ENCODE results near the gene QSOX2.
"Not testable (repeated sequence)": the region's sequence is repeated elsewhere in the genome, so short reads cannot be mapped to it uniquely, and the experiment has no call there.

The QSOX2 gene

DNA sequence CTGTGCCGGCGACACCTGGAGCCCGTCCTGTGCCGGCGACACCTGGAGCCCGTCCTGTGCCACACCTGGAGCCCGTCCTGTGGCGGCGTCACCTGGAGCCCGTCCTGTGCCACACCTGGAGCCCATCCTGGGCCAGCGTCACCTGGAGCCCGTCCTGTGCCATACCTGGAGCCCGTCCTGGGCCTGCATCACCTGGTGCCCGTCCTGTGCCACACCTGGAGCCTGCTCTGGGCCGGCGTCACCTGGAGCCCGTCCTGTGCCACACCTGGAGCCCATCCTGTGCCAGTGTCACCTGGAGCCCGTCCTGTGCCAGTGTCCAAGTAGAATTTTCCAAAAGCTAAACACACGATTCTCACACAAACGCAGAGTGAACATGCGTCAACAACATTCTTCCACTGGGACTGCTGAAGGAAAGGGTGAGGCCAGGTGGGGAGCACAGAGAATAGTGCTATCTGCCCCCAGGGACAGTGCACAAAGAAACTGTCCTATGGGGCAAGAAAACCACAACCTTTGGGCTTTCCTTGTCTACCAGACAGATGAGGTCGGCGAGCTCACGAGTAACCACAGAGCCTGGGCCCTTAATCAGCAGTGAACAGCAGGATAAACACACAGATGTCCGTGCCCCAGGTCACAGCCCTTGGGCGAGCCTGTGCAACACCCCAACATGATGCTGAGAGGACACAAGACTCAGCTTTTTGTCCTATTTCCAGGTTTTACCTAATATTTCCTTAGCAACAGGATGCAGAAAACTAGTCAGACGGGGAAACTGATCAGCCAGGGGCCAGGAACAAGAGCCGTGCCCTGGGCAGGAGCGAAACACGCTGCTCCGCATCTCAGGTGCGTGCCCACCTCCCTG lies 7.9 kb downstream of the QSOX2 start:
- Histone ChIP-seq H3K9ac (ENCODE audit: low read depth in 1 of 2, low read length in 2 of 2) (no peak overlapping the region), H3K27ac (ENCODE audit: low read depth in 2 of 2, low read length in 2 of 2) (no peak overlapping the region), H3K27me3 (ENCODE audit: control insufficient read depth in 2 of 2, insufficient read depth in 2 of 2, low read length in 2 of 2) (no peaks in the 10 kb centered on the region), H3K4me1 (ENCODE audit: control insufficient read depth in 2 of 2, insufficient read depth in 2 of 2, low read length in 2 of 2) (peaks cover 6 to 12% of the 10 kb centered on the region in 2 donors), H3K4me3 (ENCODE audit: low read length in 2 of 2) (no peak overlapping the region), H3K36me3 (ENCODE audit: control insufficient read depth in 2 of 2, insufficient read depth in 2 of 2, low read length in 2 of 2) (peaks cover 8 to 14% of the 10 kb centered on the region in 2 donors), H3K9me3 (ENCODE audit: control insufficient read depth in 2 of 2, low read length in 2 of 2) (no peaks in the 10 kb centered on the region)

DNA sequence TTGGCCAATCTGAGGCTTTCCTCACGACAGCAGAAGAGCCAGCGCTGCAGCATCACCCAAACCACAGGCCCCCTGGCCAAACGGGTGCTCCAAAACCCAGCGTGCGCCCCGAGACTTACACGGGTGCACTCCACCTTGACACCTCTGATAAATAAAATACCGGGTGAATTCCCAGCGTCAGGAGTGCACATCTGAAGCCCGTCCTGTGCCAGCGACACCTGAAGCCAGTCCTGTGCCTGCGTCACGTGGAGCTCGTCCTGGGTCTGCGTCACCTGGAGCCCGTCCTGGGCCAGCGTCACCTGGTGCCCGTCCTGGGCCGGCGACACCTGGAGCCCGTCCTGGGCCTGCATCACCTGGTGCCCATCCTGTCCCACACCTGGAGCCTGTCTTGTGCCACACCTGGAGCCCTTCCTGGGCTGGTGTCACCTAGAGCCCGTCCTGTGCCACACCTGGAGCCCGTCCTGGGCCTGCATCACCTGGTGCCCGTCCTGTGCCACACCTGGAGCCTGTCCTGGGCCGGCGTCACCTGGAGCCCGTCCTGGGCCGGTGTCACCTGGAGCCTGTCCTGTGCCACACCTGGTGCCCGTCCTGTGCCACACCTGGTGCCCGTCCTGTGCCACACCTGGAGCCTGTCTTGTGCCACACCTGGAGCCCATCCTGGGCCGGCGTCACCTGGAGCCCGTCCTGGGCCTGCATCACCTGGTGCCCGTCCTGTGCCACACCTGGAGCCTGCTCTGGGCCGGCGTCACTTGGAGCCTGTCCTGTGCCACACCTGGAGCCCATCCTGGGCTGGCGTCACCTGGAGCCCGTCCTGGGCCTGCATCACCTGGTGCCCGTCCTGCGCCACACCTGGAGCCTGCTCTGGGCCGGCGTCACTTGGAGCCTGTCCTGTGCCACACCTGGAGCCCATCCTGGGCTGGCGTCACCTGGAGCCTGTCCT lies 8.9 kb downstream of the QSOX2 start:
- peaks cover 6 to 12% of the 10 kb centered on the region in 2 donors for H3K4me1 ChIP-seq (ENCODE audit: control insufficient read depth in 2 of 2, insufficient read depth in 2 of 2, low read length in 2 of 2)
- not testable (repeated sequence) for H3K27me3 ChIP-seq (ENCODE audit: control insufficient read depth in 2 of 2, insufficient read depth in 2 of 2, low read length in 2 of 2); H3K9me3 ChIP-seq (ENCODE audit: control insufficient read depth in 2 of 2, low read length in 2 of 2); H3K4me3 ChIP-seq (ENCODE audit: low read length in 2 of 2); H3K27ac ChIP-seq (ENCODE audit: low read depth in 2 of 2, low read length in 2 of 2); H3K9ac ChIP-seq (ENCODE audit: low read depth in 1 of 2, low read length in 2 of 2)
- peaks cover 8 to 14% of the 10 kb centered on the region in 2 donors for H3K36me3 ChIP-seq (ENCODE audit: control insufficient read depth in 2 of 2, insufficient read depth in 2 of 2, low read length in 2 of 2)

DNA sequence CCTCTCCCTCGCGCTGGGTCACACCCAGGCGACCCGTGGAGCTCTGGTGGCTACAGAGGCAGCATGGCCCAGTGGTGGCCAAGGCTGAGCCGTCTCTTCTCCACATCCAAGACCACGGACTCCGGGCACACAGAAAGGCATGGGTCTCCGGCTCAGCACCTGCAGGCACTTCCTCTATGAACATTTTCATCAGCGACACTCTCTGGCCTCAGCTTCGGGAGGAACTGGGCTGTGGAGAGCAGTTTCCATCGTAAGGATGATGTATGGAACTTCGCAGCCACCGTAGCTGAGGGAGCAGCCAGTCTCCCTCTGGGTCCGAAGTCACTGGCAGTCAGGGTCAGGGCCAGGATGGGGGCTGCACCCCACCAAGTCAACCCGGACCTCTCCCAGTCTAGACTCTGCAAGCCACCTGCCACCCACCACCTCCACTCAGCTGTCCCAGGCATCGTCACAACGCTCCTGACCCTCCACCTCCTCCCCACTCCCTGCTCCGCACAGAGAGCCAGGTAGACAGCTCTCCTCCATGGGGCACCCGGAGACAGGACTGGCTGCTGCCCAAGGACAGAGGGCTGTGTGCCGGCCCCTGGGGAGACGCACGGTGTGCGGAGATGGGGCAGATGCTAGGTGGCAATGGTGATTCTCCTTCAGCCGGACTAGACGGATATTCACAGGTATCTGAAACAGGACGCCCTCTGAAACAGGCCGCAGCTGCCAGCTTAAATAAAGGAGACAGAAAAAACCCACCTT lies 9.7 kb downstream of the QSOX2 start:
- Histone ChIP-seq H3K27ac (ENCODE audit: low read depth in 2 of 2, low read length in 2 of 2) (no peak overlapping the region), H3K4me3 (ENCODE audit: low read length in 2 of 2) (no peak overlapping the region), H3K4me1 (ENCODE audit: control insufficient read depth in 2 of 2, insufficient read depth in 2 of 2, low read length in 2 of 2) (peaks cover 6 to 11% of the 10 kb centered on the region in 2 donors), H3K27me3 (ENCODE audit: control insufficient read depth in 2 of 2, insufficient read depth in 2 of 2, low read length in 2 of 2) (no peaks in the 10 kb centered on the region), H3K36me3 (ENCODE audit: control insufficient read depth in 2 of 2, insufficient read depth in 2 of 2, low read length in 2 of 2) (peaks cover 8 to 14% of the 10 kb centered on the region in 2 donors), H3K9ac (ENCODE audit: low read depth in 1 of 2, low read length in 2 of 2) (no peak overlapping the region), H3K9me3 (ENCODE audit: control insufficient read depth in 2 of 2, low read length in 2 of 2) (no peaks in the 10 kb centered on the region)

DNA sequence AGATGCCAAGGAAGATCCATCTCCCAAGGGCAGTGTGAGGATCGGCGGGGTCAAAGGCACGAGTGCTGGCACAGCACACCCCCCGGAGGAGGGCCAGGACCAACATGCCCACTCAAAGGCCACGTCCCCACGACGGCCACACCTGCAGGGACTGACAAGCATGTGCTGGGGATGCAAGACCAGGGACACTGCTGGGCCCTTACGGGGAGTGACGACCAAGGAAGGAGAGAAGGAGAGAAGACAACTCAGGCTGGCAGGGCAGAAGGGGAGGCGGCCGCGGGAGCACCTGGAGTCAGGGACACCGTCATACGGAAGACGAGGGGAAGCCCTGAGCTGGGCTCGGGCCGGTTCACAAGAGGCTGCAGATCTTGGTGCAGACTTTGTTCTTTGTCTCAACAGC lies 10.4 kb downstream of the QSOX2 start:
- Histone ChIP-seq H3K9me3 (ENCODE audit: control insufficient read depth in 2 of 2, low read length in 2 of 2) (no peaks in the 10 kb centered on the region), H3K9ac (ENCODE audit: low read depth in 1 of 2, low read length in 2 of 2) (no peak overlapping the region), H3K27me3 (ENCODE audit: control insufficient read depth in 2 of 2, insufficient read depth in 2 of 2, low read length in 2 of 2) (no peaks in the 10 kb centered on the region), H3K36me3 (ENCODE audit: control insufficient read depth in 2 of 2, insufficient read depth in 2 of 2, low read length in 2 of 2) (peaks cover 8 to 14% of the 10 kb centered on the region in 2 donors), H3K4me1 (ENCODE audit: control insufficient read depth in 2 of 2, insufficient read depth in 2 of 2, low read length in 2 of 2) (peaks cover 6 to 8% of the 10 kb centered on the region in 2 donors), H3K4me3 (ENCODE audit: low read length in 2 of 2) (no peak overlapping the region), H3K27ac (ENCODE audit: low read depth in 2 of 2, low read length in 2 of 2) (no peak overlapping the region)

DNA sequence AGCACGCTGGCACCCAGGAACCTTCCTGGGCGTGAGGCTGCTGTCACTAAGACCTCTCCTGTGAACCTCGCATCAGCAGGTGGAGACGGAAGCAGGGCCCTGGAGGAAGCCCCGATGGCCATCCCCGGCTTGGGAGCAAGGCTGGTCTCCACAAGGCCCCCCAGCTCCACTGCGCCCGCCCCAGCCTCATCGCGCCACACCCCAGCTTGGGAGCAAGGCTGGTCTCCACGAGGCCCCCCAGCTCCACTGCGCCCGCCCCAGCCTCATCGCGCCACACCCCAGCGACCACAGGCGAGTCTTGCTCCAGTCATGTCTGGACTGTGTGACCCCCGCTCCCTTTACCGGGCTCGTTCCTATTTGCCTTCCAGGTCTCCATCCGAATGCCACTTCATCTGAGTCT lies 11.0 kb downstream of the QSOX2 start:
- H3K27me3 ChIP-seq (ENCODE audit: control insufficient read depth in 2 of 2, insufficient read depth in 2 of 2, low read length in 2 of 2), result no peaks in the 10 kb centered on the region
- peaks cover 8 to 14% of the 10 kb centered on the region in 2 donors for H3K36me3 ChIP-seq (ENCODE audit: control insufficient read depth in 2 of 2, insufficient read depth in 2 of 2, low read length in 2 of 2)
- H3K4me3 ChIP-seq (ENCODE audit: low read length in 2 of 2), result no peak overlapping the region
- no peaks in the 10 kb centered on the region for H3K9me3 ChIP-seq (ENCODE audit: control insufficient read depth in 2 of 2, low read length in 2 of 2)
- H3K27ac ChIP-seq (ENCODE audit: low read depth in 2 of 2, low read length in 2 of 2), result no peak overlapping the region
- H3K4me1 ChIP-seq (ENCODE audit: control insufficient read depth in 2 of 2, insufficient read depth in 2 of 2, low read length in 2 of 2), result peaks cover 3 to 4% of the 10 kb centered on the region in 2 donors
- no peak overlapping the region for H3K9ac ChIP-seq (ENCODE audit: low read depth in 1 of 2, low read length in 2 of 2)

DNA sequence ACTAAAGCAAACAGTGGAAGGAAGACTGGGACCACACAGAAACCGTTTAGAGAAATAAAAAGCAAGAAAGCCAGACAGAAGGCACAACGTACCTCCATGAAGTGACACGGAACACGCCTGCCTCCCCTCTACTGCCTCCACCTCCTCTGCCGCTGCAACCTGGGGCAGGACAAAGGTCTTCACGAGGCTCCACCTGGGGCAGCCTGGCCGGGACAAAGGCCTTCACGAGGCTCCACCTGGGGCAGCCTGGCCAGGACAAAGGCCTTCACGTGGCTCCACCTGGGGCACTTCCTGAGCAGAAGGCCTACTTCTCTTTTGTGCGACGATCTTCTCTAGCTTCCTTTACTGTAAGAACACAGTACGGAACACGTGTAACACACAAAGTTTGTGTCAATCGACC lies 11.7 kb downstream of the QSOX2 start:
- H3K9me3 ChIP-seq (ENCODE audit: control insufficient read depth in 2 of 2, low read length in 2 of 2), result no peaks in the 10 kb centered on the region
- H3K4me3 ChIP-seq (ENCODE audit: low read length in 2 of 2), result no peak overlapping the region
- no peaks in the 10 kb centered on the region for H3K4me1 ChIP-seq (ENCODE audit: control insufficient read depth in 2 of 2, insufficient read depth in 2 of 2, low read length in 2 of 2)
- no peak overlapping the region for H3K27ac ChIP-seq (ENCODE audit: low read depth in 2 of 2, low read length in 2 of 2)
- H3K36me3 ChIP-seq (ENCODE audit: control insufficient read depth in 2 of 2, insufficient read depth in 2 of 2, low read length in 2 of 2), result peaks cover 8 to 14% of the 10 kb centered on the region in 2 donors
- no peaks in the 10 kb centered on the region for H3K27me3 ChIP-seq (ENCODE audit: control insufficient read depth in 2 of 2, insufficient read depth in 2 of 2, low read length in 2 of 2)
- no peak overlapping the region for H3K9ac ChIP-seq (ENCODE audit: low read depth in 1 of 2, low read length in 2 of 2)

DNA sequence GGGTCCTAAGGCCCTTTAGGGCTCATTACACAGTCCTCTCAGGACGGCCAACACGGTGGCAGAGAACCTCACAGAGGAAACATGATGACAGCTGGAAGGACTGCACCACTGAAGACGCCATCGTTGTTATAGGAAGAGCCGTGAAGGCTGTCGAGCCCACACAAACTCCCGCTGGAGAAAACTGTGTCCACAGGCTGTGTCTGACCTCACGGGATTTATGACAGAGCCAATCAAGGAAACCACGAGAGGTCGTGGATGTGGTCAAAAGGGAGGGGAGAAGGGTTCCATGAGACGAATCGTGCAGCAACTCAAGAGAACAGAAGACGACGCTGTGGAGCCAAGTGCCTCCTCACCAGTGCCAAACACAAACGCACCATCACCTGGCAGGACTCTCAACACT lies 12.2 kb downstream of the QSOX2 start:
- Histone ChIP-seq H3K4me3 (ENCODE audit: low read length in 2 of 2) (no peak overlapping the region), H3K9ac (ENCODE audit: low read depth in 1 of 2, low read length in 2 of 2) (no peak overlapping the region), H3K4me1 (ENCODE audit: control insufficient read depth in 2 of 2, insufficient read depth in 2 of 2, low read length in 2 of 2) (no peaks in the 10 kb centered on the region), H3K36me3 (ENCODE audit: control insufficient read depth in 2 of 2, insufficient read depth in 2 of 2, low read length in 2 of 2) (peaks cover 8 to 14% of the 10 kb centered on the region in 2 donors), H3K27me3 (ENCODE audit: control insufficient read depth in 2 of 2, insufficient read depth in 2 of 2, low read length in 2 of 2) (no peaks in the 10 kb centered on the region), H3K27ac (ENCODE audit: low read depth in 2 of 2, low read length in 2 of 2) (no peak overlapping the region), H3K9me3 (ENCODE audit: control insufficient read depth in 2 of 2, low read length in 2 of 2) (no peaks in the 10 kb centered on the region)

DNA sequence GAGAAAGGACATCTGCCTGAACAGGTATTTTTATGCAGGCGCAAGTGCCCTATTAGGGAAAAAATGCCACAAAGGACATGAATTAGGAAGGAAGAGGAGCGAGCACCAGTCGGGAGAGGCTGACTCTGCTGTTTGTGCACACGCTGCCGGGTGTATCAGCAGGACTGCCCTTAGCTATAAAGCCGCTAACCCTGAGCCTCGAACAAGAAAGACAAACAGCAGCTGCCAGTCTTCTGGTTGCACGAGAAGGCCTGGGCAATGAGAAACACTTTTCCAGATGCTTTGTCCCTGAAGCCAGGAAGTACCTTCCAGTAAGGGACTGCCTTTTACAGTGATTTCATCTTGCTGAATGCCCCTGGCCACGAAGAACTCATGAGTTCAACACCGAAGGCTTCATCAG lies 12.6 kb downstream of the QSOX2 start:
- Histone ChIP-seq H3K36me3 (ENCODE audit: control insufficient read depth in 2 of 2, insufficient read depth in 2 of 2, low read length in 2 of 2) (peaks cover 8 to 14% of the 10 kb centered on the region in 2 donors), H3K27me3 (ENCODE audit: control insufficient read depth in 2 of 2, insufficient read depth in 2 of 2, low read length in 2 of 2) (no peaks in the 10 kb centered on the region), H3K4me1 (ENCODE audit: control insufficient read depth in 2 of 2, insufficient read depth in 2 of 2, low read length in 2 of 2) (no peaks in the 10 kb centered on the region)

DNA sequence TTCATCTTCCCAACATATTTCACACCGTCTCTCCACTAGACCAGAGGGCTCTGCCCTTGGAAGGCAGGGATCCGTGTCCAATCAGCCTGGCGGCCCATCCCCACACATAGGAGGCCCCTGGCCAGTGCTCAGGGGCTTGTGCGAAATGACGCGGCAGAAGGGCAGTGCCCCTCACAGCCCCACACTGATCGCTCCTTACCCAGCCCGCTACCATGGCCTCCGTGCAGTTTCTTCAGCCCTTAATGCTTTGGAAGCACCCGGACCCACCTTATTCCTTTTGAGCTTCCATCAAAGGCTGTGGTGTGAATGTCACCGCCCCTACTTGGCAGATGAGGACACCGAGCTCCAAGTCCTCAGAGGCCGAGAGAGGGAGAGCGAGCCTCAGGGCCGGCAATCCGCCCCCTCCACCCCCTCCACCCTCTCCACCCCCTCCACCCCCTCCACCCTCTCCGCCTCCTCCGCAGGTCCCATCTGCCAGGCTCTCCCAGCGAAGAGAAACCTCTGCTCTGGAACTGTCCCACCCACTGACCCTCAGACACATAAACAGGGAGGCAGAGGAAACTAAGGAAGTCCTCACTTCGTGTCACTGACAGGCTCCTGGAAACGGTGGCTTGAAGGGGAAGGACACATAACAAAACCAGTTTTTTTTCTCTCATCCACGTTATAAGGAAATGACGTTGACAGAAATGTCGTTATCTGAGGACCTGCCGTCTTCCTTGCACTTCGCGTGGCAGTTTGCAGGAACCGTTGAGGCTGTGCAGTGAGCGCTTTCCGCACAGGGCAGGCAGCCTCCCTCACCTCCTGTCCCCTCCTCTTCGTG lies 13.9 kb downstream of the QSOX2 start:
- H3K36me3 ChIP-seq (ENCODE audit: control insufficient read depth in 2 of 2, insufficient read depth in 2 of 2, low read length in 2 of 2), result peaks cover 8 to 13% of the 10 kb centered on the region in 2 donors
- H3K27ac ChIP-seq (ENCODE audit: low read depth in 2 of 2, low read length in 2 of 2), result no peak overlapping the region
- no peaks in the 10 kb centered on the region for H3K9me3 ChIP-seq (ENCODE audit: control insufficient read depth in 2 of 2, low read length in 2 of 2)
- no peak overlapping the region for H3K9ac ChIP-seq (ENCODE audit: low read depth in 1 of 2, low read length in 2 of 2)
- H3K4me3 ChIP-seq (ENCODE audit: low read length in 2 of 2), result no peak overlapping the region
- no peaks in the 10 kb centered on the region for H3K27me3 ChIP-seq (ENCODE audit: control insufficient read depth in 2 of 2, insufficient read depth in 2 of 2, low read length in 2 of 2)
- H3K4me1 ChIP-seq (ENCODE audit: control insufficient read depth in 2 of 2, insufficient read depth in 2 of 2, low read length in 2 of 2), result no peaks in the 10 kb centered on the region

More for the DNA sequence above, 12.6 kb downstream of the QSOX2 start:
- no peak overlapping the region for H3K27ac ChIP-seq (ENCODE audit: low read depth in 2 of 2, low read length in 2 of 2)
- no peaks in the 10 kb centered on the region for H3K9me3 ChIP-seq (ENCODE audit: control insufficient read depth in 2 of 2, low read length in 2 of 2)
- H3K9ac ChIP-seq (ENCODE audit: low read depth in 1 of 2, low read length in 2 of 2), result no peak overlapping the region
- no peak overlapping the region for H3K4me3 ChIP-seq (ENCODE audit: low read length in 2 of 2)

Data from mucosa of rectum (tissue), 2 donors.